Activated naive CD4-positive, alpha-beta T cell treated with anti-CD3 and anti-CD28 coated beads for 36 hours (primary cell): ENCODE results near the gene ARHGAP11B. TPM values are rescaled to one million over a fixed set of nuclear protein-coding genes. Genes with fewer than 3 reads are reported as not detected.
"Not testable (repeated sequence)": the region's sequence is repeated elsewhere in the genome, so short reads cannot be mapped to it uniquely, and the experiment has no call there.

Experiments
- CTCF ChIA-PET: fragments of 350-600 bp; sonication (Branson Sonifier 250); formaldehyde crosslinking; loops from one replicate; lab custom pipeline; 2021; ENCODE audit warnings: antibody characterized with exemption; lab: Charles Lee
- DNase-seq: peaks from one replicate; pipeline ENCODE4 v3.0.0-alpha.2; 2020
- H3K27ac Mint-ChIP-seq: one replicate; pipeline ENCODE4 v1.8.0; 2021; ENCODE audit warnings: mild to moderate bottlenecking, mixed read lengths
- H3K27me3 Mint-ChIP-seq: one replicate; pipeline ENCODE4 v1.8.0; 2021; ENCODE audit warnings: low read depth, mixed read lengths
- H3K36me3 Mint-ChIP-seq: one replicate; pipeline ENCODE4 v1.8.0; 2021; ENCODE audit warnings: low read depth, mixed read lengths
- H3K4me1 Mint-ChIP-seq: one replicate; pipeline ENCODE4 v1.8.0; 2021; ENCODE audit warnings: low read depth, mixed read lengths
- H3K4me3 Mint-ChIP-seq: one replicate; pipeline ENCODE4 v1.8.0; 2021; ENCODE audit warnings: mild to moderate bottlenecking, moderate library complexity, mixed read lengths
- H3K9me3 Mint-ChIP-seq: one replicate; pipeline ENCODE4 v1.8.0; 2021; ENCODE audit warnings: mixed read lengths
- intact Hi-C: fragments of 100-400 bp; cut with micrococcal nuclease; formaldehyde crosslinking; loops from one replicate; pipeline ENCODE4 v1.15.1; 2023
- total RNA-seq, 2 experiments: library from RNA; stranded (reverse); gene quantifications; one replicate each; pipeline ENCODE4 v1.2.3, GENCODE V29; 2021

ARHGAP11B gene

DNA sequence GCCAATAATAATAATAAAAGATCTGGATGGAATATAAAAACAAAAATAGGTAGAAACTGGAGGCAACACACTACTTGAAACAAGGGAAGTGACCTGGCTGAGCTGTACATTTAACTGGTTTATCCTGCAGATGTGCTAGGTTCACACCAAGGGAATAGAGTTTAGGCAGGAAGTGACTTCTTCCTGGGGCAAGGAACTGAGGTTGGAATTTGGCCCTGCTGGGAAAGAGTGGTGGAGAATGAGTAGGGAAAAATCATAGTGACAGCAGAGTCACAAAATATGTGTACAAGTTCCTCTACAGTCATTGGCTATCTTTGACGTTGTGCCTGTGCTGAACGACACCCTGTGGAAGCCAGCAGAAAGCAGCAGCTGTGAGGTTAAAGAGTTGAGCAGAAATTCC is 44.1 kb downstream of the ARHGAP11B start:
- H3K36me3 Mint-ChIP-seq: peaks cover 31% of the 10 kb centered on the region
- H3K4me1 Mint-ChIP-seq: no peaks in the 10 kb centered on the region

DNA sequence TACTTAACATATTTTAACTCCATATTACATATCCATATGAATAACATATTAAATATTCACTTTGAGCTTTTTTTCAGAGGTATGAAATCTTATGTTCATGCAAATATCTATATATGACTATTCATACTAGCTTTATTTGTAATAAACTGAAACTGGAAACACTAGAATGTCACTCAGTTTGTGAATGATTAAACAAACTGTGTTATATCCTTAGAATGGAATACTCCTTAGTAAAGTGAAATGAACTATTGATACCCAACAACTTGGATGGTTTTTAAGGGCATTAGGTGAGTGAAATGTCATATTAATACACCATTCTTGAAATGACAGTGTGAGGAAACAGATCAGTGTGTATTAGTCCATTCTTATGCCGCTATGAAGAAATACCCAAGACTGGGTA is 45.4 kb downstream of the ARHGAP11B start:
- Mint-ChIP-seq H3K9me3 (no peaks in the 10 kb centered on the region), H3K27me3 (no peaks in the 10 kb centered on the region), H3K4me1 (no peaks in the 10 kb centered on the region), H3K27ac (no peak overlapping the region), H3K4me3 (no peak overlapping the region), H3K36me3 (peaks cover 33% of the 10 kb centered on the region)
- CTCF ChIA-PET: no interaction called here
- intact Hi-C loops: no loop called here
- no peak for DNase-seq

More for the DNA sequence above, 44.1 kb downstream of the ARHGAP11B start:
- Mint-ChIP-seq H3K4me3 (no peak overlapping the region), H3K27me3 (no peaks in the 10 kb centered on the region), H3K9me3 (no peaks in the 10 kb centered on the region), H3K27ac (no peak overlapping the region)
- CTCF ChIA-PET: no interaction called here
- intact Hi-C loops: no loop called here
- DNase-seq: no peak

DNA sequence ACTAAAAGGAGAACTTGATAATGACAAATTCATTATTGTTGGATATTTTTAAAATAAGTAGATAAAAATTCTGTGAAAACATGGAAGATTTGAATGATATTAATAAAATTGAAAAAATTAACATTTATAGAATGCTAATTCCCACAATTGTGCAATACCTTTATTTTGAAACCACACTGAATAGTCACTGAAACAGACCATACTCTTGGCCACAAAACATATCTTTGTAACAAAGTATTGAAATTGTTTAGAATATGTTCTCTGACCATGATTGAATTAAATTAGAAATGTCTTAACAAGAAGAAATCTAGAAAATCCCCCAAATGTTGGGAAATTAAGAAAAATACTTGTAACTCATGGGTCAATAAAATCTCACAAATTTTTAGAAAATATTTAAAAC is 49.2 kb downstream of the ARHGAP11B start:
- no peaks in the 10 kb centered on the region for H3K27me3 Mint-ChIP-seq
- H3K4me1 Mint-ChIP-seq: no peaks in the 10 kb centered on the region
- H3K9me3 Mint-ChIP-seq: no peaks in the 10 kb centered on the region
- no peak overlapping the region for H3K4me3 Mint-ChIP-seq
- CTCF ChIA-PET: no interaction called here
- peaks cover 29% of the 10 kb centered on the region for H3K36me3 Mint-ChIP-seq
- DNase-seq: no peak
- H3K27ac Mint-ChIP-seq: no peak overlapping the region
- intact Hi-C loops: no loop called here

DNA sequence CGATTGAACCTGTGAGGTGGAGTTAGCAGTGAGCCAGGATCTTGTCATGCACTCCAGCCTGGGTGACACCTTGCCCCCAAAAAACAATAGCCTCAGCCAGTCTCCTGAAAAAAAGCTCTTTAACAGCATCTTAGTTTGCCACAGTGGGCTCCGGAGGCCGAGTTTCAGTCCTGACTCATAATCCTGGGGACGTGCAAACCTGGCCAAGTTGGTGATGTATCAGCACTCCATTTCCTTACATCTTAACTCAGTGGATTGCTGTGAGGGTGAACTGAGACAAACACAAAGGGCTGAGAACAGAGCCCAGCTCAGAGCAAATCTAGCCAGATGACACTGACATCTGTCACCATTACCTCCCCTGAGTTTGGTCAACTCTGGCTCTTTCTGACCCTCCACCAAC is 50.0 kb downstream of the ARHGAP11B start:
- H3K27me3 Mint-ChIP-seq, CTCF ChIA-PET, H3K4me3 Mint-ChIP-seq, intact Hi-C loops, H3K27ac Mint-ChIP-seq, H3K4me1 Mint-ChIP-seq, DNase-seq, H3K9me3 Mint-ChIP-seq: not testable (repeated sequence)
- peaks cover 24% of the 10 kb centered on the region for H3K36me3 Mint-ChIP-seq

DNA sequence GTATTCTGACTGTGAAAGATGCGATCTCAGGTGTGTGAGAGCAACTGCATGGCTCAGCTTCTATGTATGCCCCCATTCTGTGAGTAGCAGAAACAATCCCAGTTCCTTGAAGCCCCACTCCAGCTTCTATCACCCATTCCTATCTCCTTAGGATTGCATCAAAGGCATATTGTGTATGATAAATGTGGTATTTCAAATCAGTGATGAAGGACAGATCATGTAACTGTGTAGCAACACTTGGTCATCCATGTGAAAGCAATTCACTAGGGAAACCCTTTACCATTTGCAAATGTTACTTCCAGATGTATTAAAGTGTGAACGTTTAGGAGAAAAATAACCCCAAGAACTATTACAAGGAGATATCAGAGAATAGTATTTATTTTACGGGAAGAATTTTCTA is 55.1 kb downstream of the ARHGAP11B start:
- H3K4me3 Mint-ChIP-seq, CTCF ChIA-PET, DNase-seq, H3K9me3 Mint-ChIP-seq, H3K27ac Mint-ChIP-seq, intact Hi-C loops, H3K27me3 Mint-ChIP-seq, H3K4me1 Mint-ChIP-seq: not testable (repeated sequence)
- H3K36me3 Mint-ChIP-seq: peaks cover 13% of the 10 kb centered on the region

DNA sequence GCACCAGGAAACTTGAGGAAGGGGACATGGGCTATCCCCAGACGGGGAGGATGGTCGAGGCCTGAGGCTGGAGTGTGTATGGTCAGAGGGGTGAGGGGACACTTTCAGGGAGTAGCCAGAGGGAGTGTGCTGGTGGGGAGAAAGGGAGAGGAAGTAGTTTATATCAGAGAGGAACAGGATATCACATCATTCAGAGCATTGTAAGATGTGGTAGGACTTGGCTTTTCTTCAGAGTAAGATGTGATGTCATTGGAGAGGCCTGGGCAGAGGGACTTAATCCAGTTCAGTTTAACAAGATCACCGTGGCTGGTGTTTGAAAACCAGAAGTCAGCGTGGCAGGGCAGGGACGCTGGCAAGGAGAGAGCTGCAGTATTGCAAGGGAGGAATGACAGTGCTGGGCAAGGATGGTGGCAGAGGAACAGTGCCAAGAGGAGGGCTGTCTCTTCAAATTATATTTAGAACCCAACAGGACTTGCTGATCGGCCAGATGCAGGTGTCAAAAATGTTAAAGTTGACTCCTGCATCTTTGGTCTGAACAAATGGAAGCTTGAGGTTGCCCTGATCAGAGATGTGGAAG is 59.9 kb downstream of the ARHGAP11B start:
- intact Hi-C loops, H3K27me3 Mint-ChIP-seq, H3K4me3 Mint-ChIP-seq, CTCF ChIA-PET, H3K9me3 Mint-ChIP-seq, DNase-seq, H3K36me3 Mint-ChIP-seq, H3K27ac Mint-ChIP-seq, H3K4me1 Mint-ChIP-seq: not testable (repeated sequence)

DNA sequence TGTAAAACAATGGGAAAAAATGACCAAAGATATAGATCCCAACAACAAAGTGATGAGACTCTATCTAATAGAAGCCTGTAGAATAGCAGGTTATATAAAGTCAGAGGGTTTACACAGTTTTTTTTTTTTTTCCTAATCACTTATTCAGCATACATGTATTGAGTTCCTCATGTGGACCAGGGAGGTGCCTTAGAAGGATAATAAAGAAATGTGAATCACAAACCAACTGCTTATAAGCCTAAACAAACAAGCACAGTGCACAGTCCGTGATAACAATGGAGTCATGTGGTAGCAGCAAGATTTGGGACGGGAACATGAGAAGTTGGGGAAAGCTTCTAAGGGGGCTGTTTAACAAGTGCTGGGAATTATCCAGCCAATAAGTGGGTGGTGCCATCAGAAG is 60.7 kb downstream of the ARHGAP11B start:
- H3K4me3 Mint-ChIP-seq, H3K9me3 Mint-ChIP-seq, intact Hi-C loops, H3K4me1 Mint-ChIP-seq, H3K36me3 Mint-ChIP-seq, DNase-seq, H3K27ac Mint-ChIP-seq, H3K27me3 Mint-ChIP-seq, CTCF ChIA-PET: not testable (repeated sequence)

Other genes with a start within 250 kb of the ARHGAP11B start
- gene CHRFAM7A, start 232.6 kb upstream of the ARHGAP11B start, total RNA-seq: not detected
- 1 to 10 TPM; 1.1 to 1.6 TPM for gene GOLGA8R, start 211.9 kb upstream of the ARHGAP11B start, total RNA-seq
- under 1 TPM; 0.20 to 0.29 TPM for gene GOLGA8Q, start 74.1 kb upstream of the ARHGAP11B start, total RNA-seq
- not detected for gene GOLGA8H, start 22.1 kb upstream of the ARHGAP11B start, total RNA-seq